Caco-2 (cell line): Measurements from ENCODE around the gene ABCA3. TPM values are rescaled to one million over a fixed set of nuclear protein-coding genes. Genes with fewer than 3 reads are reported as not detected.

ENCODE experiments used
- BruUV-seq: library from RNA; stranded (reverse); fragments of 400-500 nt; replicated peaks from 2 replicates; lab custom pipeline; 2021; lab: Mats Ljungman, UMichigan
- CTCF ChIA-PET: fragments of 300-600 bp; sonication (Branson Sonifier 250); formaldehyde crosslinking; loops from one replicate; lab custom pipeline; 2022; ENCODE audit warnings: antibody characterized with exemption; lab: Charles Lee
- POLR2A ChIA-PET: fragments of 300-600 bp; sonication (Branson Sonifier 250); formaldehyde crosslinking; loops from one replicate; lab custom pipeline; 2022; ENCODE audit warnings: antibody characterized with exemption; lab: Charles Lee
- DNase-seq, 2 experiments: peaks; one replicate each; pipeline versions ENCODE4 v3.0.0 to v3.0.0-alpha.2; 2020 to 2022
- H3K27me3 ChIP-seq: replicated peaks from 2 replicates; pipeline ENCODE4 v1.6.0; 2011; ENCODE audit warnings: low read length; ENCODE audit not compliant: control insufficient read depth, insufficient read depth
- H3K36me3 ChIP-seq: 2 replicates; pipeline ENCODE4 v1.5.1; 2011; ENCODE audit warnings: low read length; ENCODE audit not compliant: control insufficient read depth, insufficient read depth
- H3K4me1 ChIP-seq: fragments of 250-450 bp; sonication (Bioruptor Pico); 2 replicates; pipeline ENCODE4 v1.5.1; 2020; ENCODE audit warnings: mild to moderate bottlenecking
- H3K4me3 ChIP-seq: 2 replicates; pipeline ENCODE4 v1.5.1; 2011; ENCODE audit warnings: low read depth, mild to moderate bottlenecking, control low read depth, low read length
- H3K9me3 ChIP-seq: fragments of 250-450 bp; sonication (Bioruptor Pico); 2 replicates; pipeline ENCODE4 v1.5.1; 2020; ENCODE audit warnings: mild to moderate bottlenecking, moderate library complexity
- H3K27ac Mint-ChIP-seq: one replicate; pipeline ENCODE4 v1.8.0; 2022; ENCODE audit warnings: mixed read lengths; ENCODE audit not compliant: unreplicated experiment
- H3K27me3 Mint-ChIP-seq: one replicate; pipeline ENCODE4 v1.8.0; 2022; ENCODE audit warnings: mixed read lengths; ENCODE audit not compliant: insufficient read depth, unreplicated experiment
- H3K36me3 Mint-ChIP-seq: one replicate; pipeline ENCODE4 v1.8.0; 2022; ENCODE audit warnings: mild to moderate bottlenecking, mixed read lengths; ENCODE audit not compliant: insufficient read depth, unreplicated experiment
- H3K4me1 Mint-ChIP-seq: one replicate; pipeline ENCODE4 v1.8.0; 2022; ENCODE audit warnings: low read depth, mixed read lengths; ENCODE audit not compliant: unreplicated experiment
- H3K4me3 Mint-ChIP-seq: one replicate; pipeline ENCODE4 v1.8.0; 2022; ENCODE audit warnings: mild to moderate bottlenecking, moderate library complexity, mixed read lengths; ENCODE audit not compliant: unreplicated experiment
- H3K9me3 Mint-ChIP-seq: one replicate; pipeline ENCODE4 v1.8.0; 2022; ENCODE audit warnings: mixed read lengths; ENCODE audit not compliant: unreplicated experiment
- CTCF ChIP-seq, 2 experiments: fragments of 200-600 bp in 1 of 2; IDR thresholded peaks; 1 replicate in 1 of 2; 2 replicates in 1 of 2; pipeline versions ENCODE4 v1.5.1 to v1.8.0; 2011 to 2022; ENCODE audit warnings: antibody characterized with exemption in 1 of 2, control low read depth in 1 of 2, inconsistent platforms in 1 of 2, low read depth in 1 of 2, low read length in 1 of 2, mild to moderate bottlenecking in 1 of 2, moderate library complexity in 1 of 2; ENCODE audit not compliant: insufficient read depth in 1 of 2, severe bottlenecking in 1 of 2, unreplicated experiment in 1 of 2
- intact Hi-C: fragments of 100-400 bp; cut with micrococcal nuclease; formaldehyde crosslinking; loops from one replicate; pipeline ENCODE4 v1.10.0; 2022; ENCODE audit not compliant: unreplicated experiment
- total RNA-seq: library from RNA; stranded (reverse); gene quantifications from 2 replicates; pipeline ENCODE4 v1.2.3, GENCODE V29; 2022

The ABCA3 gene
- total RNA-seq, 1 experiment from 2014 or later, result 16.1 TPM

GRCh38 chr16:2282866-2283555 is 57.5 kb downstream of the ABCA3 start:
- H3K4me3 ChIP-seq, result no peak overlapping the region
- Mint-ChIP-seq H3K9me3 (no peaks in the 10 kb centered on the region), H3K4me3 (no peak overlapping the region), H3K36me3 (peaks cover 6% of the 10 kb centered on the region), H3K4me1 (no peaks in the 10 kb centered on the region), H3K27me3 (peaks cover 3% of the 10 kb centered on the region), H3K27ac (peak overlapping the region; percentile 47)
- no peaks in the 10 kb centered on the region for H3K27me3 ChIP-seq
- intact Hi-C loops, result no loop called here
- no TSS peak for BruUV-seq
- DNase-seq, result no peak
- TF ChIP-seq CTCF (IDR thresholded peaks at IDR 0.05; ENCODE audit: insufficient read depth in 1 of 2, low read depth in 1 of 2, low read length in 1 of 2, severe bottlenecking in 1 of 2, unreplicated experiment in 1 of 2), result no peak
- ChIA-PET CTCF (interaction anchor here (0.5 kb wide), 1 partner anchor 32 kb away, joined by 4 read pairs; no protein-coding TSS in a partner anchor), POLR2A (no interaction called here)
- H3K9me3 ChIP-seq, result no peaks in the 10 kb centered on the region
- no peaks in the 10 kb centered on the region for H3K36me3 ChIP-seq
- H3K4me1 ChIP-seq, result no peaks in the 10 kb centered on the region

GRCh38 chr16:2282262-2282661 is 58.3 kb downstream of the ABCA3 start:
- Mint-ChIP-seq H3K27ac (no peak overlapping the region), H3K4me1 (no peaks in the 10 kb centered on the region), H3K36me3 (peaks cover 6% of the 10 kb centered on the region), H3K4me3 (no peak overlapping the region), H3K27me3 (peaks cover 3% of the 10 kb centered on the region), H3K9me3 (no peaks in the 10 kb centered on the region)
- Histone ChIP-seq H3K4me3 (no peak overlapping the region), H3K9me3 (no peaks in the 10 kb centered on the region), H3K27me3 (no peaks in the 10 kb centered on the region), H3K36me3 (no peaks in the 10 kb centered on the region), H3K4me1 (no peaks in the 10 kb centered on the region)
- DNase-seq, result no peak
- no TSS peak for BruUV-seq
- POLR2A ChIA-PET, result no interaction called here
- CTCF ChIA-PET, result no interaction called here
- intact Hi-C loops, result no loop called here
- TF ChIP-seq CTCF (IDR thresholded peaks at IDR 0.05; ENCODE audit: insufficient read depth in 1 of 2, low read depth in 1 of 2, low read length in 1 of 2, severe bottlenecking in 1 of 2, unreplicated experiment in 1 of 2), result no peak

GRCh38 chr16:2280981-2281542 is 59.5 kb downstream of the ABCA3 start:
- Mint-ChIP-seq H3K9me3 (no peaks in the 10 kb centered on the region), H3K4me3 (no peak overlapping the region), H3K36me3 (peaks cover 6% of the 10 kb centered on the region), H3K27me3 (peaks cover 3% of the 10 kb centered on the region), H3K27ac (no peak overlapping the region), H3K4me1 (no peaks in the 10 kb centered on the region)
- Histone ChIP-seq H3K36me3 (no peaks in the 10 kb centered on the region), H3K27me3 (no peaks in the 10 kb centered on the region), H3K4me3 (no peak overlapping the region), H3K4me1 (no peaks in the 10 kb centered on the region), H3K9me3 (no peaks in the 10 kb centered on the region)
- BruUV-seq, result no TSS peak
- CTCF ChIA-PET, result no interaction called here
- DNase-seq, result no peak
- POLR2A ChIA-PET, result interaction anchor here (0.8 kb wide), 1 partner anchor 30 kb away, joined by 3 read pairs; the partner anchor contains the start of gene ECI1
- intact Hi-C loops, result no loop called here
- TF ChIP-seq CTCF (IDR thresholded peaks at IDR 0.05; ENCODE audit: insufficient read depth in 1 of 2, low read depth in 1 of 2, low read length in 1 of 2, severe bottlenecking in 1 of 2, unreplicated experiment in 1 of 2), result no peak
